Activated naive CD8-positive, alpha-beta T cell treated with anti-CD3 and anti-CD28 coated beads for 36 hours (primary cell): ENCODE results near the gene ALG12. TPM values are rescaled to one million over a fixed set of nuclear protein-coding genes. Genes with fewer than 3 reads are reported as not detected.
A peak's percentile ranks its signal among the peaks of the same experiment; 100 is the strongest.
"Not testable (repeated sequence)": the region's sequence is repeated elsewhere in the genome, so short reads cannot be mapped to it uniquely, and the experiment has no call there.

Source experiments
- DNase-seq: peaks from one replicate; pipeline ENCODE4 v3.0.0; 2021
- H3K27ac Mint-ChIP-seq: one replicate; pipeline ENCODE4 v1.8.0; 2022; ENCODE audit warnings: mild to moderate bottlenecking, moderate library complexity, mixed read lengths
- H3K27me3 Mint-ChIP-seq: one replicate; pipeline ENCODE4 v1.8.0; 2022; ENCODE audit warnings: mild to moderate bottlenecking, mixed read lengths
- H3K36me3 Mint-ChIP-seq: one replicate; pipeline ENCODE4 v1.8.0; 2021; ENCODE audit warnings: mild to moderate bottlenecking, mixed read lengths
- H3K4me1 Mint-ChIP-seq: one replicate; pipeline ENCODE4 v1.8.0; 2021; ENCODE audit warnings: mixed read lengths
- H3K4me3 Mint-ChIP-seq: one replicate; pipeline ENCODE4 v1.8.0; 2022; ENCODE audit warnings: mild to moderate bottlenecking, moderate library complexity, mixed read lengths
- H3K9me3 Mint-ChIP-seq: one replicate; pipeline ENCODE4 v1.8.0; 2022; ENCODE audit warnings: mixed read lengths
- total RNA-seq, 2 experiments: library from RNA; stranded (reverse); gene quantifications; one replicate each; pipeline ENCODE4 v1.2.3, GENCODE V29; 2021

ALG12 gene
- total RNA-seq, 2 experiments from 2014 or later: 14.5 to 15.2 TPM

DNA sequence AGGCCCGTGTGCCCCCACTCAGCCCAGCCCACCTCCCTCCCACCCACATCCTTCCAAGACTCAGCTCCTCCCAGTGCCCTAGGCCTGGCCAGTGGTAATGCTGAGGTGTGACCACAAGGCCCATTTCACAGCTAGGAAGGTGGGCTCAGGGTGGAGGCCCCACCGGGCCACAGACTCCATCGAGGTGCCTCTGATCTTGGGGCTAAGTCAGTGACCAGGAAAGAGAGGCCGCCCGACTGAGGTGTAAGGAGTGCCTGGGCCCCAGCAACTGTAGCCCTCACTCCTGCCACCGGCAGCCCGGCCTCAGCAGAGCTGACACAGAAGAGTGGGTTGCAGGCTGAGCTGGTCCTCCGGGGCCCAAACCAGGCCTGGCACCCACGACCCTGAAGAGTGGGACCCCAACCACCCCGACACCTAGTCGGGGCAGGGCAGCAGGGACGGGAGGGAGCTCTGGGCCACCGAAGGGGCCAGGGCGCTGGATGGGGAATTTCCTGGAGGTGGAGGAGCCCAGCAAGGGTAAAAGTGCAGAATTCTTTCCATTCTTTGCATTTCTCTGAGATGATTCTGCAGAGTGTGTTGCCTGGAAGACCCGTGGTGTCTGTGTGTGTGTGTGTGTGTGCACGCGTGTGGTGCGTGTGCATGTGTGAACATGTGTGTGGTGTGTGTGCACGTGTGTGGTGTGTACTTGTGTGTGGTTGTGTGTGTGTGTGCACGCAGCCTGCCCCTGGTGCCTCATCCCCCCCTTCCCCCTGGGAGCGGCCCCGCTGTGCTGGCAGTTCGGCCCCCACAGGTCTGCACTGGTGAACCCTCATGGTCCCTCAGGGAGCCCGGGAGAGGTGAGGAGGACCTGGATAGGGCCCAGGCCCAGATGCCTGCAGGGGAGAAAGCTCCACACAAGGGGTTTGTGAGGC, 34.0 kb upstream of the ALG12 start:
- Mint-ChIP-seq H3K27ac (no peak overlapping the region), H3K4me3 (no peak overlapping the region), H3K9me3 (no peaks in the 10 kb centered on the region), H3K36me3 (no peaks in the 10 kb centered on the region), H3K27me3 (no peaks in the 10 kb centered on the region), H3K4me1 (peaks cover 1% of the 10 kb centered on the region)
- DNase-seq: no peak

DNA sequence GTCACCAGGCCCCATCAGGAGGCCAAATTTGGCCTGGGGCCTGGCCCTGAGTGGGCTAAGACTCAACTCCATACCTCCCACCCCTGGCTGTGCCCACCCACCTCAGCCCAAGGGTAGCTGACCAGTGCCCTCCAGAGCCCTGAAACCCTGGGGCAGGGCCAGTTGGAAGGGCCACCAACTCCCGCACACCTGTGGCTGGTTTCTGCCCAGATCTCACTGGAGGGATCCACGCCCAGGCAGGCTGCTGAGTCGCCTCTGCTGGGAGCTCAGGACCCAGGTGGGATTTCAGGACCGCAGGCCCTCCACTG, 33.4 kb upstream of the ALG12 start:
- DNase-seq: no peak
- Mint-ChIP-seq H3K4me1 (peaks cover 1% of the 10 kb centered on the region), H3K36me3 (no peaks in the 10 kb centered on the region), H3K27ac (no peak overlapping the region), H3K4me3 (no peak overlapping the region), H3K27me3 (no peaks in the 10 kb centered on the region), H3K9me3 (no peaks in the 10 kb centered on the region)

DNA sequence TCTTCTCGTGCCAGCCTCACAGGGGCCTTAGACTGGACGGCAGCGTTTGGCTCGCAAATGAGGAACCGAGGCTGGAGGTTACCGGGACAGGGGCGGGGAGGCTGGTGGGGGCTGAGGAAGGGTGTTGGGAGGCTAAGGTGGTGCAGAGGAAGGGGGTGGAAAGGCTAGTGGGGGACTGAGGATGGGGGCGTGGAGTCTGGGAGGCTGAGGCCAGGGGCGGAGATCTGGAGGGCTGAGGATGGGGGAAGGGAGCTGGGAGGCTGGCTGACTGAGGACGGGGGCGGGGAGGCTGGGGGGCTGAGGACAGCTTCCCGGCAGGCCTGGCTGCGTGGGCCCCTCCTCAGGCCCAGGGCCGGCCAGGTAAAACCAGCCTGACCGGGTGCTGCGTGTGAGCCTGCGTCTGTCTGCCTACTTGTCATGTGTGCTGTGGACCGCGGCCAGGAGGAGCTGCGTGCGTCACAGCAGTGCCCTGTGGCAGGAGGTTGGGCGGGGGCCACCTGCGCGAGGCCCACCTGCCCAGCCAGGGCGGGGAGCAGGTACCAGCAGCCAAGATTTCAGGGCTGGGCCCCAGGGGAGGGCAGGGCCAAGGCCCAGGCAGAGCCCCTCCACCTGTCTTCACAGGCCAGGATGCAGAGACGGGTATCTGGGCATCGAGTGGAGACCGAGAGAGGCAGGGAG, 32.9 kb upstream of the ALG12 start:
- no peaks in the 10 kb centered on the region for H3K9me3 Mint-ChIP-seq
- no peak for DNase-seq
- no peak overlapping the region for H3K27ac Mint-ChIP-seq
- H3K4me3 Mint-ChIP-seq: no peak overlapping the region
- peaks cover 1% of the 10 kb centered on the region for H3K4me1 Mint-ChIP-seq
- no peaks in the 10 kb centered on the region for H3K36me3 Mint-ChIP-seq
- no peaks in the 10 kb centered on the region for H3K27me3 Mint-ChIP-seq

DNA sequence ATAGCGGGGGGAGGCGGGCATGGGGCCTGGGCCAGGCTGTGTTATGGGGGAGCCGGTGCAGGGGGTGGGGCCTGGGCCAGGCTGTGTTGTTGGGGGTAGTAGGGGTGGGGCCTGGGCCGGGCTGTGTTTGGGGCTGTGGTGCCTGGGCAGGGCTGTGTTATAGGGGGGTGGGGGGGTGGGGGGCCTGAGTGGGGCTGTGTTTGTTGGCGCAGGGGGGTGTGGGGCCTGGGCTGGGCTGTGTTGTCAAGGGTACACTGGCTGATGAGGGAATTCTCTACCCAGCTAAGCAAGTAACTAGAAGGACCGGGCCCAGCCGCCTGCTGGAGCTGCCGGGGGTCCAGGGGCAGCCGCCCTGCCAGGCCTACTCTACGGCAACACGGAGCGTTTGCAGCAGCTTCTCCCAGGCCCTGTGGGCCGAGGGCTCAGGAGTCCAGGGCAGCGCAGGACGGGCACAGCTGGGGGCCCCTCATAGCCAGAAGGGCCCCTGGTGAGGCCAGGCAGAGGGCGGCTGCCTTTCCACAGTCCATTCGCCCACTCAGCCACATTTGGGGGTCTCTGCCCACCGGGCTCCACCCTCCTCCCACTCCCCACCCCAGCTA, 32.3 kb upstream of the ALG12 start:
- Mint-ChIP-seq H3K36me3 (no peaks in the 10 kb centered on the region), H3K4me1 (peaks cover 6% of the 10 kb centered on the region)

DNA sequence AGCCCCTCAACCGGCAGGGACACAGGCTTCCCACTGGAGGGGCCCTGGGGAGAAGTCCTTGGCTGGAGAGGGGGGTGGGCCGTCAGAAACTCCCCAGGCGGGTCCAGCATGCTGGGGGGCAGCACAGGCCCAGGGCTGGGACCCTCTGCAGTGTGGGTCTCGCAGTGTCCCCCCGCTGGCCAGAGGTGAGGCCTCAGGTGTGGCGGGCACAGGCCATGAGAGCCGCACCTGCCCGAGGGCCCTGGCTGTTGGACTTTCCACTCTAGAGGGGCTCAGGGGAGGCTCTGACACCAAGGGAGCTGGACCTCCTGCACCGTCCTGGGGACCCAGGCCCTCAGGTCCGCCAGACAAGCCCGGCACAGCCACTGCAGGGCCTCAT, 31.7 kb upstream of the ALG12 start:
- Mint-ChIP-seq H3K4me1 (peaks cover 4% of the 10 kb centered on the region), H3K36me3 (no peaks in the 10 kb centered on the region)

More for the DNA sequence above, 32.3 kb upstream of the ALG12 start:
- Mint-ChIP-seq H3K27me3 (no peaks in the 10 kb centered on the region), H3K27ac (no peak overlapping the region), H3K4me3 (no peak overlapping the region), H3K9me3 (no peaks in the 10 kb centered on the region)
- no peak for DNase-seq

DNA sequence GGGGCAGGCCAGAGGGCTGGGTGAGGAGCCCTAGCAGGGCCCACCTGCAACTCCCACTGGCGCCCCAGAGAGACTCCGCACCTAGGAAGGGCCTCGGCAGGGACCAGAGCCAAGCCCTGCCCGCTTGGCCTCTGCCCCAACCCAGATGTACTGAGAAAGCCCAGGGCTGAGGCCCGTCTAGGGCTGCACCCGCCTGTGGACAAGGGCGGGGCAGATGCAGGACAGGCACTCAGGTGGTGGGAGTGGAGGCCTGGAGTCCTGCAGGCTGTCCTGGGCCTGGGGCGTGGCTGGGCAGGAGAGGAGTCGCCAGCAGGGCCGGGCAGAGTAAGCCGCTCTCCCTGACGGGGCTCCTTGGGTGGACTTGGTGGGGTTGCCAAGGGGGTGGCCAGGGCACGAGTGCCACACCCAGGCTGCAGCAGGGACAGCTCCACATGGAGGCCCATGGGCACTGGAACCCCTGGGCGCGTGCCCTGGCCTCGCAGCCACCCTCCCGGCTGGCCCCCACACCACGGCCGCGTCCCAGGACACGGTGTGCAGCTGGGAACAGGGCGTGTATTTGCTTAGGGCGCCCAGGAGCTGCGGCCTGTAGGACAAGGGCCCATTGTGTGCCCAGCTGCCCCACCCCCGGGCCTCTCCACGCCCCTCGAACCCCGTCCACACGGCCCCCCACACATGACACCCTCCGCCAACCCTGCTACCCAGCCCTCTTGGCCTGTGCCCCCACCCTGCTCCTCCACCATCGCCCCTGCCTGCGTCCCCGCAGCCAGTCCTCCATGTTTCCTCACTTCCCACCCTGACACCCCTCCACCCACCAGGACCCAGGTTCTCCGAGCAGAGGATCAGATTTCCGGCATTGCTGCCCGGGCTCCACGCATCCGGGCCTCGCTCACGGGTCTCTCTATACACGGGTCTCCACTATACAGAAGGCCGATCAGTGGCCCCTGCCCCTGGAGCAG, 31.0 kb upstream of the ALG12 start:
- no peak overlapping the region for H3K27ac Mint-ChIP-seq
- peaks cover 4% of the 10 kb centered on the region for H3K4me1 Mint-ChIP-seq
- H3K27me3 Mint-ChIP-seq: no peaks in the 10 kb centered on the region
- no peak overlapping the region for H3K4me3 Mint-ChIP-seq
- no peaks in the 10 kb centered on the region for H3K9me3 Mint-ChIP-seq
- DNase-seq: no peak
- no peaks in the 10 kb centered on the region for H3K36me3 Mint-ChIP-seq

More for the DNA sequence above, 31.7 kb upstream of the ALG12 start:
- H3K9me3 Mint-ChIP-seq: no peaks in the 10 kb centered on the region
- H3K27me3 Mint-ChIP-seq: no peaks in the 10 kb centered on the region
- no peak overlapping the region for H3K4me3 Mint-ChIP-seq
- DNase-seq: no peak
- no peak overlapping the region for H3K27ac Mint-ChIP-seq

DNA sequence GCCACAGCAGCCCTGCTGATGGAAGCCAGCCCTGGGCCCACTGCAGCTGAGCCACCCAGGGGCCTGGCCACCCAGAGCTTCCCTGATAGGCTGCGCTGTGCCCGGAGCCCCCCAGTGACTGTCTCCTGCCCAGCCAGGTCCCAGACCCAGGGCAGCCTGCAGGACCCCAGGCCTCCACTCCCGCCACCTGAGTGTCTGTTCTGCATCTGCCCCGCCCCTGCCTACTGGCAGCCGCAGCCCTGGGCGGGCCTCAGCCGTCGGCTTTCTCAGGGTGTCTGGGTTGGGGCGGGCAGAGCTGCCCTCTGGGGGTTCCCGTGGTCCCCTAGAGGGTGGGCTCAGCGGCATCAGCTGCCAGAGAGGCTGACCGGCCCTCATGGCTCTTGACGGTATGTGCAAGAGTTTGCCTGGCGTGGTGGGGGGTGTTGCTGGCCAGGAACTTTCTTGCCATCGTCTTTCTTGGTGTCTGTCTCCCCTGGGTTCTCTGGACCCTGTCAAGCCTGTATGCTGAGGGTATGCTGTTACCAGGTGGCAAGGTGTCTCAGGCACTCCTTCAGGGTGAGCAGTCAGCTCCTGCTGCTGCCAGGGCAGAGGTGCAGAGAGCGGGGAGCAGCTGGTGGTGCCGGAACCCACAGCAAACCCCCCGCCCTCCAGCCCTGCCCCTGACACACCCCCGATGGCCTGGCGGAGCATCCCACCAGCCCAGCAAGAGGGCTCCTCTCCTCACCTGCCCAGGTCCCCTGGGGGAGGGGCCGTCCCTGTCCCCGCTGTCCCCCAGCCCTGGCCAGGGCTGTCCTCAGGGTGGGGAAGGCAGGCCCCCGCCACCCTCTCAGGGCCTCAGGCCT, 30.1 kb upstream of the ALG12 start:
- no peaks in the 10 kb centered on the region for H3K27me3 Mint-ChIP-seq
- no peaks in the 10 kb centered on the region for H3K36me3 Mint-ChIP-seq
- no peak for DNase-seq
- no peaks in the 10 kb centered on the region for H3K9me3 Mint-ChIP-seq
- H3K4me1 Mint-ChIP-seq: peaks cover 4% of the 10 kb centered on the region
- no peak overlapping the region for H3K27ac Mint-ChIP-seq
- no peak overlapping the region for H3K4me3 Mint-ChIP-seq

DNA sequence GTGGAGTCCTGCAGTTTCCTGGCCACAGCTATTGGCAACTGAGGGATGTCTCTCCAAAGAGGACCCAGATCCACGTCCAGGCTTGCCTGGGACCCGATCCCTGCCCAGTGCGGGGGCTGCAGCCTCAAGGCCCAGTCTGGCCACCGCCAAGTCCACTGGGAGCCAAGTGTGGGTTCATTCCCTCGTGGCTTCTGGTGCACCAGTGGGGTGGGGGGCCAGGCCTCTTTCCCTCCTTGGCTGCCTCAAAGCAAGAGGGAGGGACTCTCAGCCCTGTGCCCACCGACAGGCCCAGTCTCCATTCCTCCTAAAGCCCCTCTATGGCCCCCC, 29.0 kb upstream of the ALG12 start:
- Mint-ChIP-seq H3K9me3 (no peaks in the 10 kb centered on the region), H3K27me3 (no peaks in the 10 kb centered on the region)

DNA sequence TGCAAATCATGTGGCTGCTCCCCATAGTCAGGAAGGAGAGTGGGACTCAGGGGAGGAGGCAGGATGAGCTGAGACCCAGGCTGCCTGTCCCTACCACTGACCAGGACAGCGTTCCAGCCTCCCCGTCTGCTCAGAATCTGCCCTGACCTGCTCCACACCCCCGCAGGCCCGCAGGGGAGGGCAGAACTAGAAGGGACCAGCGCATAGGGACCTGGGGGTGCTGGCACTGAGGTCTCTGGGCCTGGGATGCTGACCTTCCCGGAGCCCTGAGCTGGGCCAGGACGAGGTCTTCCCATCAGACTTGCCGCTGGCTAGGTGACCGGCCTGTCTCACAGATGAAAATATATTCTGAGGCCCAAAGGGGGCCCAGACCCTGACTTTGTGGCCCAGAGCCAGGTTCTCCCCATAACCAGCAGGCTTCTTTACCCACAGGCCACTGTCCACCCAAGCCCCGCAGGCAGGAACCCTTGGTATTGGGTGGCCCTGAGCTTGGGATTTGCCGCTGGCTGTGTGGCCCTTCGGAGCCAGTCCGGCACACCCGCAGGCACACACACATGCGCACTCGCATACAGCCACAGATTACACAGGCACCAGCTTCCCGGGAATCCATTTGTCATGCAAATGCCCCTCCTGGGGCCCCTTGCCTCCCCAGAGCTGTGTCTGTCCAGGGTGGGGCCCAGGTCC, 28.5 kb upstream of the ALG12 start:
- no peak for DNase-seq
- Mint-ChIP-seq H3K4me1 (peaks cover 4% of the 10 kb centered on the region), H3K36me3 (no peaks in the 10 kb centered on the region), H3K4me3 (no peak overlapping the region), H3K9me3 (no peaks in the 10 kb centered on the region), H3K27ac (peak overlapping the region; percentile 25), H3K27me3 (no peaks in the 10 kb centered on the region)

More for the DNA sequence above, 29.0 kb upstream of the ALG12 start:
- no peak for DNase-seq
- Mint-ChIP-seq H3K36me3 (no peaks in the 10 kb centered on the region), H3K4me1 (peaks cover 4% of the 10 kb centered on the region), H3K4me3 (no peak overlapping the region), H3K27ac (no peak overlapping the region)

DNA sequence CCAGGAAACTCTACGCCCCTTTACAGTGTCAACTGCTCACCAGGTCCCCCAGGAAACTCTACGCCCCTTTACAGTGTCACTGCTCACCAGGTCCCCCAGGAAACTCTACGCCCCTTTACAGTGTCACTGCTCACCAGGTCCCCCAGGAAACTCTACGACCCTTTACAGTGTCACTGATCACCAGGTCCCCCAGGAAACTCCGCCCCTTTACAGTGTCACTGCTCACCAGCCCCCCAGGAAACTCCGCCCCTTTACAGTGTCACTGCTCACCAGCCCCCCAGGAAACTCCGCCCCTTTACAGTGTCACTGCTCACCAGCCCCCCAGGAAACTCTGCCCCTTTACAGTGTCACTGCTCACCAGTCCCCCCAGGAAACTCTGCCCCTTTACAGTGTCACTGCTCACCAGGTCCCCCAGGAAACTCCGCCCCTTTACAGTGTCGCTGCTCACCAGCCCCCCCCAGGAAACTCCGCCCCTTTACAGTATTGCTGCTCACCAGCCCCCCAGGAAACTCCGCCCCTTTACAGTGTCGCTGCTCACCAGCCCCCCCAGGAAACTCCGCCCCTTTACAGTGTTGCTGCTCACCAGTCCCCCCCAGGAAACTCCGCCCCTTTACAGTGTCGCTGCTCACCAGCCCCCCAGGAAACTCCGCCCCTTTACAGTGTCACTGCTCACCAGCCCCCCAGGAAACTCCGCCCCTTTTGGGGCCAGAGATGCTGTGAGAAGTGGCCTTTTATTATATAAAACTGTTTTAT, 27.0 kb upstream of the ALG12 start:
- H3K36me3 Mint-ChIP-seq, H3K4me1 Mint-ChIP-seq, H3K9me3 Mint-ChIP-seq, H3K27me3 Mint-ChIP-seq: not testable (repeated sequence)
- peak; percentile 63 for DNase-seq
- Mint-ChIP-seq H3K4me3 (peak overlapping the region; percentile 55), H3K27ac (peak overlapping the region; percentile 87)

DNA sequence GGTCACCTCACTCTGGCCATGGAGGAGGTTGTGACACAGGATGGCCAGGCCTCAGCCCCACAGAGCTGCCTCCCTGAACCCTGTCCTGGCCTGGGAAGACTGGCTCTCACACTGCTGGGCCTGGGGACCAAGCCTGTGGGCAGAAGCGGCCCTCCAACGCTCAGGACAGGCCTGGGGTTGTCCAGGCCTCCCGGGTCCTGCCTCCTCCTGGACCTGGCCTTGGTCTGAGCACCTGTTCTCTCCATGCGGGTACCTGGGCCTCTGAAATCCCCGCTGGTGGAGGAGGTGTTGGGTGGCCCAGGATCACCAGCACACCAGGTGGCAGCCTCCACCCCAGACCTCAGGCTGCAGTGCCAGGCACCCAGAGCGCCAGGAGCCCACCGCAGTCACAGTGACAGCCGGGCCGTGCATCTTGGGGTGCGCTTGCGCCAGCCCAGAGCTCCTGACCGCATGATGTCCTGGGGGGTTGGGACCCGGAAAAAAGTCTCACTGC, 26.2 kb upstream of the ALG12 start:
- H3K27ac Mint-ChIP-seq: peak overlapping the region; percentile 81
- H3K4me1 Mint-ChIP-seq: peaks cover 7% of the 10 kb centered on the region
- H3K9me3 Mint-ChIP-seq: peaks cover 3% of the 10 kb centered on the region
- no peak for DNase-seq
- no peaks in the 10 kb centered on the region for H3K27me3 Mint-ChIP-seq
- peaks cover 3% of the 10 kb centered on the region for H3K36me3 Mint-ChIP-seq
- peak overlapping the region; percentile 71 for H3K4me3 Mint-ChIP-seq

DNA sequence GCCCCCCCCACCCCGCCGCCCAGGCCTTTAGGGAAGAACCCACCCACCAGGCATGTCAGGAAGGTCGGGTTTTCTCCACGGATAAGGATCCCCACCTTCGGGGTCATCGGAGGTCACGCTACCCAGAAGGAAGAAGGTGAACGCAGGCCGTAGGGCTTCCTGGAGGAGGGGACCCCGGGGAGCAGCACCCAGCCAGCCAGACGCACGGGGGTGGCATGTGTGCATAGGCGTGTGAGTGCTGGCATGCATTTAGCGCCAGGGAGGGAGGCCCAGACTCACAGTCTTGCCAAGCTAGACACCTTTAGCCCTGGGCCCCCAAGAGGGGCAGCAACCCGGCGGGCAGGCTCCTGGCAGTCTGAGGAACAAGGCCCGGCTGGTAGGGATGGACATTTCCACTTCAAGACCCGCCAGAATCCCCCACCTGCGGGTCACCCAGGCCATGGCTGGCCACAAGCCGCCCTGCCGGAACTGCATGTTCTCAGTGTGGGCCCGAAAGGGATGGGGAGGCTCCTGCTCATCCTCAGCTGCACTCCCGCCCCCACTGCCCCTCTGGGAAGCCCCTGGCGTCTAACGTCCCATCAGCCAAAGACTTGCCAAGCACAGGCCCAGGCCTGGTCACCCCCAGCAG, 25.6 kb upstream of the ALG12 start:
- H3K27ac Mint-ChIP-seq: peak overlapping the region; percentile 81
- peaks cover 3% of the 10 kb centered on the region for H3K36me3 Mint-ChIP-seq
- no peak for DNase-seq
- H3K4me1 Mint-ChIP-seq: peaks cover 7% of the 10 kb centered on the region
- H3K27me3 Mint-ChIP-seq: no peaks in the 10 kb centered on the region
- H3K4me3 Mint-ChIP-seq: peak overlapping the region; percentile 71
- H3K9me3 Mint-ChIP-seq: peaks cover 3% of the 10 kb centered on the region

DNA sequence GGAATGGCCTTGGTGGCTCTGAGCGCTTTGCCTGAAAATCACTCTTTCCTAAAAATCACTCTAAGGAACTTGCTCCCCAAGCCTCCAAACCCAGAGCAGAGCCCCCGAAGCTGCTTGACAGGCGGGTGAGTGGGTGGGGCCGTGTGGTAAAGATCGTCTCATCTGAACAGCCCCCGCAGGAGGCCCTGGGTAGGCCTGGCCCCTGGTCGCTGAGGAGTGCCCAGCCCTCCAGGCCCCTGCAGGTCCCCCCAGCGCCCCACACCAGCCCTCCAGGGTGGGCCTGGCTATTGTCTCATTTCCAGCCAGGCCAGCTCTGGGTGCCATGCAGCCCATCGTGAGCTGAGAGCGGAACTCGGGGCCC, 25.1 kb upstream of the ALG12 start:
- peaks cover 7% of the 10 kb centered on the region for H3K4me1 Mint-ChIP-seq
- peak overlapping the region; percentile 37 for H3K4me3 Mint-ChIP-seq
- no peak for DNase-seq
- no peaks in the 10 kb centered on the region for H3K27me3 Mint-ChIP-seq
- peaks cover 3% of the 10 kb centered on the region for H3K36me3 Mint-ChIP-seq
- H3K9me3 Mint-ChIP-seq: peaks cover 3% of the 10 kb centered on the region
- no peak overlapping the region for H3K27ac Mint-ChIP-seq
